ACHN (cell line): ENCODE measurements around the gene ZNF318.
A peak's percentile ranks its signal among the peaks of the same experiment; 100 is the strongest.
"Not testable (repeated sequence)": the region's sequence is repeated elsewhere in the genome, so short reads cannot be mapped to it uniquely, and the experiment has no call there.

Source experiments
- DNase-seq: peaks from one replicate; pipeline ENCODE4 v3.0.0-alpha.2; 2015
- in situ Hi-C: cut with HindIII; loops from 2 replicates; pipeline ENCODE4 v1.10.0; 2017; ENCODE audit warnings: low sequenced_read_pairs, low pct_ligation_motif_present, low pct_unique_long_range_greater_than_20kb

The ZNF318 gene, protein sequence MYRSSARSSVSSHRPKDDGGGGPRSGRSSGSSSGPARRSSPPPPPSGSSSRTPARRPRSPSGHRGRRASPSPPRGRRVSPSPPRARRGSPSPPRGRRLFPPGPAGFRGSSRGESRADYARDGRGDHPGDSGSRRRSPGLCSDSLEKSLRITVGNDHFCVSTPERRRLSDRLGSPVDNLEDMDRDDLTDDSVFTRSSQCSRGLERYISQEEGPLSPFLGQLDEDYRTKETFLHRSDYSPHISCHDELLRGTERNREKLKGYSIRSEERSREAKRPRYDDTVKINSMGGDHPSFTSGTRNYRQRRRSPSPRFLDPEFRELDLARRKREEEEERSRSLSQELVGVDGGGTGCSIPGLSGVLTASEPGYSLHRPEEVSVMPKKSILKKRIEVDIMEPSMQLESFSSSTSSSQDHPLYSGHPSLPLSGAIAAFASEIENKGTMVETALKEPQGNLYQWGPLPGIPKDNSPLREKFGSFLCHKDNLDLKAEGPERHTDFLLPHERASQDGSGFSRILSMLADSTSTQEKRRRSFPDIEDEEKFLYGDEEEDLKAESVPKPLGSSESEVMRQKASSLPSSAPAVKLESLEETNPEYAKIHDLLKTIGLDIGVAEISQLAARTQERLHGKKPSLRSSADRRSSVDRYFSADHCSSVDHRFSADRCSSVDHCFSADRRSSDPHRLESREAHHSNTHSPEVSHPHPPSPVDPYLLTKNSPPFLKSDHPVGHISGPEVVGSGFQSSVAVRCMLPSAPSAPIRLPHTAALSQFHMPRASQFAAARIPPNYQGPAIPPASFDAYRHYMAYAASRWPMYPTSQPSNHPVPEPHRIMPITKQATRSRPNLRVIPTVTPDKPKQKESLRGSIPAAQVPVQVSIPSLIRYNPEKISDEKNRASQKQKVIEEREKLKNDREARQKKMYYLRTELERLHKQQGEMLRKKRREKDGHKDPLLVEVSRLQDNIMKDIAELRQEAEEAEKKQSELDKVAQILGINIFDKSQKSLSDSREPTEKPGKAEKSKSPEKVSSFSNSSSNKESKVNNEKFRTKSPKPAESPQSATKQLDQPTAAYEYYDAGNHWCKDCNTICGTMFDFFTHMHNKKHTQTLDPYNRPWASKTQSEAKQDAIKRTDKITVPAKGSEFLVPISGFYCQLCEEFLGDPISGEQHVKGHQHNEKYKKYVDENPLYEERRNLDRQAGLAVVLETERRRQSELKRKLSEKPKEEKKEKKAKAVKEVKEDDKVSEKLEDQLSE (N-terminal part only)

DNA sequence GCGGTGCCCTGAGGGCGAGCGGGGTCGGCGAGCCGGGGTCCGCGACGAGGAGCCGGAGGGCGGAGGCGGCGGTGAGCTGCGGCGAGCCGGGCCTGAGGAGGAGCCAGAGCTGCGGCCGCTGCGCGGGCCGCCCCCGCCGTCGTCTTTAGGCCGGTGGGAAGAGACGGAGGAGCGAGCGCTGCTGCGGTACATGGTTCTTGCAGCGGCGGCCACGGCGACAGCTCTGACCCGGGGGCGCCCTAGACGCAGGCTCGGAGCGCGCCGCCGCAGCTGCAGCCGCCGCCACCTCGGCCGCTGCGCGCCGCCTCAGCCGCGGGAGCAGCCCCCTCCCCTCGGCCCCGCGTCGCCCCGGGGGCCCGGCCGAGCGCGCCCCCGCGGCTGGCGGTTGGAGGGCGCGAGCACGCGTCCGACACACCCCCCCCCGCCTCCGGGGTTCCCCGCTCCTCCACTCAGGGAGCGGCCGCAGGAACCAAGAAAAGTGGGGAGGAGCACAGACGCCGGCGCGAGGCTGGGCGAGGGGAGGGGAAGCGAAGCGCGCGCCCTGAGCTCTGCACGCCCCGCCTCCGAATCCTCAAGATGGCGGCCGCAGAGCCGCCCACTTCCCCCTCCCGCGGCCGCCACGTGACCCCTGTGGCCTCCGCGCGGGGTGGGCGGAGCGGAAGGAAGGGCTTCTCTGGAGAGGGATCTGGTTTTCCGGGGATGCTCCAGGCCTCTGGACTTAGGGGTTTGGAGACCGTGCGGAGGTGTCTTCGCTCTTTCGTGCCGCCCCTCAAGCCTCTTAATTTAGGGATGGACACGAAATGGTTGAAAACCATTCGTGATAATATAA lies at the start of gene ZNF318:
TSS of gene ZNF318 (minus strand) at position 474 of the 829 bp plus-strand sequence. CDS start at position 192, 282 bp downstream.
- DNase-seq = peak; percentile 96
- in situ Hi-C loops = no loop called here

DNA sequence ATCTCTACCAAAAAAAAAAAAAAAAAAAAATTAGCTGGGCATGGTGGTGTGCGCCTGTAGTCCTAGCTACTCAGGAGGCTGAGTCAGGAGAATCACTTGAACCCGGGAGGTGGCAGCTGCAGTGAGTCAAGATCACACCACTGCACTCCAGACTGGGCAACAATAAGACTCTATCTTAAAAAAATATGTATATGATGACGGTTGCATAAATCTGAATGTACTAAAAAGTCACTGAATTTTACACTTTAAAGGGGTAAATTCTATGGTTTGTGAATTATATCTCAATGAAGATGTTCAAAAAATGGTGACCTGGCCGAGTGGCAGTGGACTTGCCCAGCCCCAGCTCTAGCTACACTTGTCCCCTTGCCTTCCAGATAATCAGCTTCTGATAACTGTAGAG lies 47.5 kb upstream of the ZNF318 start:
- no peak for DNase-seq
- in situ Hi-C loops = no loop called here

DNA sequence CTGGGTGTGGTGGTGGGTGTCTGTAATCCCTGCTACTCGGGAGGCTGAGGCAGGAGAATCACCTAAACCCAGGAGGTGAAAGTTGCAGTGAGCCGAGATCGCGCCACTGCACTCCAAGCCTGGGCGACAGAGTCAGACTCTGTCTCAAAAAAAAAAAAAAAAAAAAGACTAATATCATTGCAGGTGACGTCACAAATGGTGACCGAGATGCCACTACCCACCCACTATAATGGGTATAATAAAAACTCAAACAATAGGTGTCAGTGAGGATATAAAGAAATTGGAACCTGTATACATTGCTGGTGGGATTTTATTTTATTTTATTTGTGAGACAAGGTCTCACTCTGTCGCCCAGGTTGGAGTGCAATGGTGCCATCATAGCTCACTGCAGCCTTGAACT lies 45.8 kb upstream of the ZNF318 start:
- not testable (repeated sequence) for DNase-seq

DNA sequence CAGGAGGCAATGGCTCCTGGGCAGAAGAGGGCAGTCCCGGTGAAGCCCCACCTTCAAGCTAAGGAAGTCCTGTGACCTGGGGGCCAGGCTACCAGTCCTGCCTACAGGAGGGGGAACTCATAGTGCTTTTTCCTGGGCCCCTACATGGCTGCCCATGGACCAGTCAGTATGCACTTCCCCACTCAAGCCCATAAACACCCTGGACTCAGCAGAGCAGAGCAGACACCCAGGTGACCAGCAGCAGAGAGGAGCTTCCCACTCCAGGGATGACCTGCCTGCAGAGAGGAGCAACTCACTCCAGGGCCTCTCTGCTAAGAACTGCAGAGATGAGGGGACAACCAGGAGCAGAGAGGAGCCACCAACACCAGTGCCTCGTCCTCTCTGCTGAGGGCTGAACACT lies 43.6 kb upstream of the ZNF318 start:
- in situ Hi-C loops = no loop called here
- no peak for DNase-seq

More for the DNA sequence above, 45.8 kb upstream of the ZNF318 start:
- in situ Hi-C loops = not testable (repeated sequence)

DNA sequence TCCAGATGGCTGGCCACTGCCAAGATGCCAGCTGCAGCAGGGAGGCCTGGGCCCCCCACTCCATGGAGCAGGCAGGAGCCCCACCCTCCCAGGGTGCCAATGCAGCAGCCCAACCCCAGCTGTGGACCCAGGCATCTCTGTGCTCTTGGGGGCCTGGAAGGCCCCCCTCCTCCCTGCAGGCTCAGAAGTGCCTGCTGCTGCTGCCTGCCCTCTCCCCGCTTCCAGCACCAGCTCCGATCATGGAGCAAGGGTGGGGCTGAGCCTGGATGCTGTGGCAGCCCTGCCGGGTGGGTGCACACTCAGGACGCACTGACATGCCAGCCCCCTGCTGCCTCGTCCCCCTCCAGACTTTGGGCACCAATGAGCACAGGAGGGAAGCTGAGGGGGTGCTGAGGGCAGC lies 43.1 kb upstream of the ZNF318 start:
- in situ Hi-C loops = no loop called here
- DNase-seq = no peak

DNA sequence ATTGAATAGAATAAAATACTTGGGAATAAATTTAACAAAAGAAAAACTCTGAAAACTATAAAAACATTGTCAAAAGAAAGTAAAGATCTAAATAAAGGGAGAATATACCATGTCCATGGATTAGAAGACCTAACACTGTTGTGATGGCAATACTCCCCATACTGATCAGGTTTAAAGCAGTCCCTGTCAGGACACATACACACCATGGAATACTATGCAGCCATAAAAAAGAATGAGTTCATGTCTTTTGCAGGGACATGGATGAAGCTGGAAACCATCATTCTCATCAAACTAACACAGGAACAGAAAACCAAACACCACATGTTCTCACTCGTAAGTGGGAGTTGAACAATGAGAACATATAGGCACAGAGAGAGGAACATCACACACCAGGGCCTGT lies 41.3 kb upstream of the ZNF318 start:
- DNase-seq, in situ Hi-C loops: not testable (repeated sequence)

DNA sequence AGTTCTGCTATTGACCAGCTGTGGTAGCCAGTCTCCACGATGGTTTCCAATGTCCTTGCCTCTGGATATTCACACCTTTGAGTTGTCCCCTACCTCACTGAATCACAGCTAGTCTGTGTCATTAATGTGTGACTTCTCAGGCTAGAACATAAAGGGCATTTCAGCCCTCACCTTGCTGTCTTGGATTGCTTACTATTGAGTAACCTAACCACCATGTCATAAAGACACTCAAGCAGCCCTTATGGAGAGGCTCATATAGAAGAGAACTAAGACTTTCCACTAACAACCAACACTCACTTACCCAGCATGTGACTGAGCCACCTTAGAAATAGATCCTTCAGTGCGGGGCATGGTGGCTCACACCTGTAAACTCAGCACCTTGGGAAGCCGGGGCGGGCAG lies 38.8 kb upstream of the ZNF318 start:
- no peak for DNase-seq
- in situ Hi-C loops = no loop called here

DNA sequence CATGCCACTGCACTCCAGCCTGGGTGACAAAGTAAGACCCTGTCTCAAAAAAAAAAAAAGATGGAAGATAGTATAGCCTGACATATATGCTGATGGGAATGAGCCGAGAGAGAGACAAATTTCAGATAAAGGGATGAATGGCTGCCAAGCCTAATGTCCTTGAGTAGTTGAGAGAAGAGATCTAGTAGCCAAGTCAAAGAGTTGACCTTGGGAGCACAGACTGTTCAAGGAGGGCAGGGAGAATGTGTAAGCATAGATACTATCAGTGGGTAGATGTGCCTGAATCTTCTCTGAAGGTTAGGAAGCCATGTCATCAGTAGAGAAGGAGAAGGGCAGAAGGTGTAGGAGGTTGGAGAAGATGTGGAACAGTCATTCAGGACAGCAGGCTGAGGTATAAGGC lies 37.8 kb upstream of the ZNF318 start:
- in situ Hi-C loops = no loop called here

DNA sequence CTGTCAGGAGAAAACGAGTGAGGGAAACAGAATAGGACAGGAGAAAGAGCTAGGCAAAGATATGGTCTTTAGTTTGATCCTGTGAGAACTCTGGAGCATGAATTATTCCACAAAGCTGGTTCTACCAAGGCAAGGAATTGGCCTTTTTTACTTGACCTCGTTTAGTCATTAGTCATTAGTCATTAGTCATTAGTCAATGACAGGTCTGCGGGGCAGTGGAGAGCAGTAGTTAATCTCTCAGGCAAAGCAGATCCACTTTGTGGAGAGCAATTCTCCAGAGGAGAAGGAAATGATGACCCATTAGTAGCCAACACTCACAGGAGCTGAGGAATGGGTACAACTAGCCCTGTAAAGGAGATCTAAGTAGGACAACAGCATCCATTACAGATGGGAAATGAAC lies 35.9 kb upstream of the ZNF318 start:
- DNase-seq = no peak
- in situ Hi-C loops = no loop called here

More for the DNA sequence above, 37.8 kb upstream of the ZNF318 start:
- DNase-seq = no peak

DNA sequence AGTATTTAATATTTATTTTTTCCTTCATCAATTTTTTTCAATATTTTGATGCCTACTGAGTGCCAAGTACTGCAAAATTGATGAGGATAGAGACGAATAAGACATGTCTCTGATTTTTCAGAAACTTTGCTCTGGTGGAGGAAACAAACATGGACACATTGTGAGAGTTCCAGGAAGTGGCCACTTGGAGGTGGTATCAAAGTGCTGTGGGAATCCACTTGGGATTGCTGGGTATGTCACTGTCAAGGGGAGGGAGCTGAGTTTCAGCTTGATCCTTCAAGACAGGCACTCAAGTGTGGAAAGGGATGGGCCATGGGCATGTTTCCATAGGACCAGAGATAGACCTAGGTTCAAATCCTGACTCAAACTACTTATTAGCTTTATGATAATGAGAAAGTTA lies 33.4 kb upstream of the ZNF318 start:
- in situ Hi-C loops = no loop called here
- DNase-seq = peak; percentile 9

DNA sequence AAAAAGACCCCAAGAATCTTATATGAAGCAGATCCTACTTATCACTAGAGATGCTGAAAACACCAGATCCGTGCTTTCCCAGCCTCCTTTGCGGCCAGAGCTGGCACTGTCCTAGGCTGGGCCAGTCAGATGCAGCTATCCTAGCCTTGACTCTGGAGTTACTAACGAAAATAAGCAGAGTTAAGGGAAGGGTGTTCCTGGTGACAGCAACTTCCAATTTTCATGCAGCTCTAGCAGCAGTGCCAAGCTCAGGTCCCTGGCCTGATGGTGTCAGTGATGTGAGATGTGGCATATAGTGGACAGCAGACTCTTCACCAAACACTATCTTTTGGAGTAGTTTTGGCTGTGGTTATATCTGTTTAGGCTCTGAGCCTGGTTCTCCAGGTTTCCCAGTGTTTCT lies 32.3 kb upstream of the ZNF318 start:
- in situ Hi-C loops = no loop called here
- no peak for DNase-seq

DNA sequence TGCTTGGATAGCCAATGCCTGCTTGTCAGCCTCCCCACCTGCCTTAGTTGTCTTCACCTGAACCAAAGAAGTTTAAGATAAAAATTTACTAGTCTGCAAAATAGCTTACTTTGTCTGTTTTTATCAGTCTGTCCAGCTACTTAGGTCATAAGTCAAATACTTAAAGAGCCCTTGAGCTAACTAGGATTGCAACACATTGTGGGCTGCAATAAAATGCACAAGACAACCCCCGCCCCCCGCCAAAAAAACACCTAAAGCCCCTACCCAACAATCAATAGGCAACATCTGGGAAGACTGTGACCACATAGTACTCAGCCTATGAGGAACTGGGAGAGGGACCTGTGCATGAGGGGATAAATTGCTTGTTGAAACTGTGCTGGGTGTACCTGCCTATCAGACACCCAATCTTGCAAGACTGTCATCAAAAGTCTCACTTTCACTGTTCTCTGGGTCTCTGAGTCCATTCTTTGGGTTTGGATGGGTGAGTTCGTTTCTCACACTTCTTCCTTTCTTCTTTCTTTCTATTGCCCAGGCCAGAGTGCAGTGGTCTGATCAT lies 30.6 kb upstream of the ZNF318 start:
- in situ Hi-C loops = no loop called here
- no peak for DNase-seq

DNA sequence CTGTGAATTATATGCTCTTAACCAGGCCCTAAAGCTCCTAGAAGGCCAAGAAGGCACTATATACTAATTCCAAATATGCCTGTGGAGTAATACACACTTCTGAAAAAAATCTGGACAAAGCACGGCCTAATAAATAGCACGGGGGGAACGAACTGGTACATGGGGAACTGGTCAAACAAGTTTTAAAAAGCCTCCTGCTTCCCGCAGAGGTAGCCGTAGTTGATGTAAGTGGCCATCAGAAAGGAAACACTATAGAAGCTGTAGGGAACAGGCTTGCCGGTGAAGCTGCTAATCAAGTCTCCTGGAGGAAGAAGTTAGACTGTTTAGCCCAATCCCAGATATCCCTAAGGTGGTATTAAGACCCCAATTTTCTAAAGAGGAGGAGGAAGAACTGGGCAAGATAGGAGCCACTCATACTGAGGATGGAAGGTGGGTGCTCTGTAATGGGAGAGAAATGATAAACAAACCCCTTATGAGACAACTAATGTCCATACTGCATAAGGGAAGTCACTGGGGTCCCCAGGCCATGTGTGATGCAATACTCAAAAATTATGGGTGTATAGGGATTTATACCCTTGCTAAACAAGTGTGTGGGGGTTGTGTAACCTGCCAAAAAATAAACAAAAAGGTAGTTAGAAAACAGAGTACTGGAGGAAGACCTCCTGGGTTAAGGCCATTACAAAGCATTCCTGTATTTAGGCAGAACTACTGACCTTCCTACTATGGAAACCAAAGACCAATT lies 27.1 kb upstream of the ZNF318 start:
- DNase-seq = no peak
- in situ Hi-C loops = no loop called here

DNA sequence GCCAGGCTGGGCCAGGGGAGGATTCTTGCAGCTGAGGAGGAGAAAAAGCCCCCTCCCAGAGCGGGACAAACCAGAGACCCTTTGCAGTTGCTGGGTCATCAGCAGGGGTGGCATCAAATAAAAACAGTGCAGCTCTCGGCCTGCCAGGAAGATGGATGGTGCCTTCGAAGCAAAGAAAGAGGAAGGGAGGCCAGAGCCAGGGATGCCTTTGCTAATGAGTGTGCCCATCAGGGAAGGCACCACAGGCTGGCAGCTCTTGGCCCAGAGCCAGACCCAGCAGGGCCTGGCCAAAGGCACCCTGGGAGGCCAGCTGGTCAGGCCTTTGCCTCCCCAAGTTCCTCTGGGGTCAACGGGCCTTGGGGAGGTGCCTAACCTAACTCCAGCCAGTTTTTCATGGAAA lies 26.3 kb upstream of the ZNF318 start:
- in situ Hi-C loops = no loop called here
- no peak for DNase-seq

DNA sequence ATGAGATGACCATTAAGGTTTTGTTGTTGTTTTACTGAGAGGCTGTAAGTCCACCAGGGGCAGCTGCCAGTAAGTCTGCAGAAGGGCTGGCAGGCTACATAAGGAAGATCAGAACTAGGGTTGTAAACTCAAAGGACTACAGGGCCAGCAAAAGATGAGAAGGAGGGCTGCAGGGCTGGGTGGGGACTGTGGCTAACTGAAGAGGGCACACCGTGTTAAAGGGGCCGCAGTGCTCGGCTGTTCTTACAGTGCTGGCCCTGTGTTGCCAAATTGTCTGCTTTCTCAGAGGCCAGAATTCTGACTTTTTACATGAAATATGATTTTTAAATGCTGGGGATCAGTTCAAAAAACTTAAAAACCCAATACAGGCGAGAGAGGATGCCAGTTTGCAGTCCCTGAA lies 25.5 kb upstream of the ZNF318 start:
- no peak for DNase-seq
- in situ Hi-C loops = no loop called here

DNA sequence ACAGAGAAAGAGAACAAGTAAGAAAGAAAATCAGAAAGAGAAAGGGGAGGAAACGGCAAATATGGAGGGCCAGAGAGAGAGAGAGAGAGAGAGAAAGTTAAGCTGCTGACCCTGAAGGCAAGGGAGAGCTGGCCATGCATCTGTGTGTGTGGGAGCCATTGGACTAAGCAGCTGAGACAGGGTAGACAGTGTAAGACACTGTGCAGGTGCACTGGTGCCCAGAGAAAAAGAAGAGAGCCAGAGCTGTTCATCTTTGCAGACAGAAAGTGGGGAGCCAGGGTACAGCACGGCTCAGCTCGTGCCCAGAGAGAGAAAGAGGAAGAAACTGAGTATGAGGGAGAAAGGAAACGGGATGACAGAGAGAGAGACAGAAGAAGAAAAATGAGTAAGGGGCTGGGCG lies 24.2 kb upstream of the ZNF318 start:
- no peak for DNase-seq
- in situ Hi-C loops = no loop called here

DNA sequence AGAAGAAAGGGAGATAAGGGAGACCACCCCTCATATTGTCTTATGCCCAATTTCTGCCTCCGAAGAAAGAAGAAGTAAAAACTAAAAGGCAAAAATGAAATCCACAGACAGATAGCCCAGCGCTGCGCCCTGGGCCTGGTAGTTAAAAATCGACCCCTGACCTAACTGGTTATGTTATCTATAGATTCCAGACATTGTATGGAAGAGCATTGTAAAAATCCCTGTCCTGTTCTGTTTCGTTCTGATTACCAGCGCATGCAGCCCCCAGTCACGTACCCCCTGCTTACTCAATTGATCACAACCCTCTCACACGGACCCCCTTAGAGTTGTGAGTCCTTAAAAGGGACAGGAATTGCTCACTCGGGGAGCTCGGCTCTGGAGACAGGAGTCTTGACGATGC lies 23.7 kb upstream of the ZNF318 start:
- DNase-seq, in situ Hi-C loops: not testable (repeated sequence)
